Mucosa of descending colon (tissue), 3 donors: ENCODE data around the gene HDAC10. TPM values are rescaled to one million over a fixed set of nuclear protein-coding genes. Genes with fewer than 3 reads are reported as not detected.

Experiments used
- ATAC-seq: fragments of 200-7000 bp; cut with Tn5 transposase; one replicate; pipeline ENCODE4 v1.9.1; 2020; ENCODE audit warnings: mild to moderate bottlenecking, moderate library complexity
- DNase-seq, 3 donors: peaks; one replicate each; pipeline ENCODE4 v3.0.0-alpha.2; 2020
- H3K36me3 ChIP-seq: fragments of 200-600 bp; one replicate; pipeline ENCODE4 v1.8.0; 2021; ENCODE audit warnings: low read depth, mild to moderate bottlenecking
- H3K4me1 ChIP-seq: fragments of 200-600 bp; one replicate; pipeline ENCODE4 v1.8.0; 2021; ENCODE audit warnings: low read depth, mild to moderate bottlenecking
- H3K4me3 ChIP-seq: fragments of 200-600 bp; one replicate; pipeline ENCODE4 v1.8.0; 2021; ENCODE audit warnings: mild to moderate bottlenecking
- H3K9me3 ChIP-seq: fragments of 200-600 bp; one replicate; pipeline ENCODE4 v1.8.0; 2021; ENCODE audit warnings: mild to moderate bottlenecking
- intact Hi-C, 2 donors: fragments of 100-400 bp; cut with DNase I in 1 of 2; cut with micrococcal nuclease in 1 of 2; formaldehyde crosslinking; loops; one replicate each; pipeline versions ENCODE4 v1.11.0 to v1.11.1; 2022; cut with DNase I, micrococcal nuclease
- total RNA-seq, 3 donors: library from RNA; stranded (reverse); fragmentation: NEBNext Ultra II Directional in 2 of 3; extraction: Animal tissue kit (Norgen Biotek cat#: 25700) in 2 of 3; gene quantifications; one replicate each; pipeline versions ENCODE4 v1.2.1 to v1.2.4, GENCODE V29; 2021 to 2023
- TF ChIP-seq, protein P1 (sequence below): fragments of 200-600 bp; IDR thresholded peaks from one replicate; pipeline ENCODE4 v1.8.0; 2022; ENCODE audit warnings: antibody characterized with exemption, mild to moderate bottlenecking
- donor health status: DM: no; HTN: no; CAD: no; lungs with moderate emphysema.
- donor health status: DM: no; HTN: no; CAD: no.
- donor health status: DM: no; HTN: yes; CAD: no.

The HDAC10 gene
- total RNA-seq, 3 donors from 2014 or later, result 39.5 to 66.3 (median 47.8) TPM

DNA sequence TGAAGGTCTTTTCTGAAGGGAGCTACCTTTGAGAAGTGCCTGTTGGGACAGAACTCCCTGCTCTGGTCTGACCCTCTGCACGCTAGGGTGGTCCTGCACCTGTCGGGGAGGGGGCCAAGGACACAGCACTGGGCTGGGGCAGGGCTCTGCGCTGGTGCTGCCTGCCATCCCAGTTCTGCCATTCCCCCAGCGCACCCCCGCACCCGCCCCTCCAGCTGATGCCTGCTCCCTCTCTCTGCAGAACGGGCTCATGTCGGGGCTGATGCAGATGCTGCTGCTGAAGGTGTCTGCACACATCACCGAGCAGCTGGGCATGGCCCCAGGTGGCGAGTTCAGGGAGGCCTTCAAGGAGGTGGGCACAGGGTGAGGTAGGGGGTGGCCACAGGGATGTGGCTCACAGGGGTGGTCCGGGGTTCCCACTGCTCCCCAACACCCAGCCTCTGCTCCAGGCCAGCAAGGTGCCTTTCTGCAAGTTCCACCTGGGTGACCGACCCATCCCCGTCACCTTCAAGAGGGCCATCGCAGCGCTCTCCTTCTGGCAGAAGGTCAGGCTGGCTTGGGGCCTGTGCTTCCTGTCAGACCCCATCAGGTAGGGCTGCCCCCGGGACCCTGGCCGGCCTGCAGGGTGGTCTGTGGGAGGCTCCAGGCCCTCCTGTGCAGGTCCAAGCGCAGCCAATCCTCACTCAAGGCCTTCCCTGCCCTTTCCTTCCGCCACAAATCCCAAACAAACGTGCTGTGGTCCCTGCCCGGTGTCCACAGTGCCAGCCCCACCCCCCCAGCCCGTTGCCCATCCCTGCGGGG lies 53.9 kb downstream of the HDAC10 start:
- no peaks in the 10 kb centered on the region for H3K9me3 ChIP-seq
- peaks cover 16% of the 10 kb centered on the region for H3K4me1 ChIP-seq
- TF ChIP-seq, protein P1, sequence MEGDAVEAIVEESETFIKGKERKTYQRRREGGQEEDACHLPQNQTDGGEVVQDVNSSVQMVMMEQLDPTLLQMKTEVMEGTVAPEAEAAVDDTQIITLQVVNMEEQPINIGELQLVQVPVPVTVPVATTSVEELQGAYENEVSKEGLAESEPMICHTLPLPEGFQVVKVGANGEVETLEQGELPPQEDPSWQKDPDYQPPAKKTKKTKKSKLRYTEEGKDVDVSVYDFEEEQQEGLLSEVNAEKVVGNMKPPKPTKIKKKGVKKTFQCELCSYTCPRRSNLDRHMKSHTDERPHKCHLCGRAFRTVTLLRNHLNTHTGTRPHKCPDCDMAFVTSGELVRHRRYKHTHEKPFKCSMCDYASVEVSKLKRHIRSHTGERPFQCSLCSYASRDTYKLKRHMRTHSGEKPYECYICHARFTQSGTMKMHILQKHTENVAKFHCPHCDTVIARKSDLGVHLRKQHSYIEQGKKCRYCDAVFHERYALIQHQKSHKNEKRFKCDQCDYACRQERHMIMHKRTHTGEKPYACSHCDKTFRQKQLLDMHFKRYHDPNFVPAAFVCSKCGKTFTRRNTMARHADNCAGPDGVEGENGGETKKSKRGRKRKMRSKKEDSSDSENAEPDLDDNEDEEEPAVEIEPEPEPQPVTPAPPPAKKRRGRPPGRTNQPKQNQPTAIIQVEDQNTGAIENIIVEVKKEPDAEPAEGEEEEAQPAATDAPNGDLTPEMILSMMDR, result no peak
- H3K36me3 ChIP-seq, result no peaks in the 10 kb centered on the region
- ATAC-seq (no peak), DNase-seq (no peak)
- intact Hi-C loops, result no loop called here
- no peak overlapping the region for H3K4me3 ChIP-seq

DNA sequence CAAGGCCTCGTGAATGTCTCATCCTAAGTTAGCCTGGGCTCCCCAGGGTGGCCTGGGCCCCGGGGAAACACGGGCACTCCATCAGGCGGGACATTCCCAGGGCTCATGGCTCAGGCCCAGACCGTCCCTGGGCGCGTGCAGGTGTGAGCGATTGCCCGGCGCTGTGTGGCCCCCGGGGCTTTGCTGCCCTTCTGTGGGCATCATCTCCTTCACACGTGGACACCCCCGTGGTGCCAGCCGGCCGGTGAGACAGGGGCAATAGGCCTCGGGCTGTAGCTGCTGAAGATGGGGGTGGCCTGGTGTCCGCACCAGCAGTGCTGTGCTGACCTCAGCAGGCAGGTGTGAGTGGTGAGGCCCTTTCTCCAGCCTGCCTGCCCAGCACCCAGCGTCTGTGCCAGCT lies 54.8 kb downstream of the HDAC10 start:
- TF ChIP-seq, protein P1, result no peak
- DNase-seq (no peak), ATAC-seq (no peak)
- Histone ChIP-seq H3K4me3 (no peak overlapping the region), H3K4me1 (peaks cover 12% of the 10 kb centered on the region), H3K9me3 (no peaks in the 10 kb centered on the region), H3K36me3 (no peaks in the 10 kb centered on the region)
- intact Hi-C loops, result no loop called here

Other genes starting within 250 kb of the HDAC10 start
- under 1 TPM in 2 of 3 donors, not detected in 1; 0.09 to 0.43 TPM for gene IL17REL, start 238.5 kb downstream of the HDAC10 start, total RNA-seq
- not detected for gene TTLL8, start 193.0 kb downstream of the HDAC10 start, total RNA-seq
- gene MLC1, start 165.8 kb downstream of the HDAC10 start, total RNA-seq, result under 1 TPM in 1 of 3 donors, not detected in 2; 0.16 TPM
- gene MOV10L1, start 161.3 kb downstream of the HDAC10 start, total RNA-seq, result 1 to 10 TPM in 1 of 3 donors, under 1 TPM in 2; 0.29 to 1.0 (median 0.49) TPM
- gene PANX2, start 80.5 kb downstream of the HDAC10 start, total RNA-seq, result under 1 TPM in 1 of 3 donors, not detected in 2; 0.44 TPM
- gene TRABD, start 65.4 kb downstream of the HDAC10 start, total RNA-seq, result 10 to 100 TPM; 36.8 to 52.6 (median 42.7) TPM
- 10 to 100 TPM; 21.5 to 23.8 (median 23.1) TPM for gene SELENOO, start 50.3 kb downstream of the HDAC10 start, total RNA-seq
- 10 to 100 TPM; 34.5 to 41.6 (median 40.5) TPM for gene TUBGCP6, start 6.2 kb downstream of the HDAC10 start, total RNA-seq
- 1 to 10 TPM; 2.3 to 6.5 (median 5.2) TPM for gene MAPK12, start 10.4 kb upstream of the HDAC10 start, total RNA-seq
- gene MAPK11, start 19.1 kb upstream of the HDAC10 start, total RNA-seq, result 1 to 10 TPM; 1.8 to 4.3 (median 3.2) TPM
- gene PLXNB2, start 56.4 kb upstream of the HDAC10 start, total RNA-seq, result 100 to 1,000 TPM; 232 to 318 (median 250) TPM
- 1 to 10 TPM; 2.8 to 6.3 (median 5.2) TPM for gene DENND6B, start 75.7 kb upstream of the HDAC10 start, total RNA-seq
- 10 to 100 TPM; 54.3 to 61.7 (median 58.8) TPM for gene PPP6R2, start 92.1 kb upstream of the HDAC10 start, total RNA-seq
- 10 to 100 TPM; 76.1 to 91.9 (median 84.3) TPM for gene SBF1, start 223.8 kb upstream of the HDAC10 start, total RNA-seq
- gene ADM2, start 230.3 kb upstream of the HDAC10 start, total RNA-seq, result 1 to 10 TPM in 2 of 3 donors, under 1 TPM in 1; 0.95 to 3.9 (median 1.4) TPM
- gene MIOX, start 235.6 kb upstream of the HDAC10 start, total RNA-seq, result not detected